DMS114 treated with DMSO at 0.1 percent for 48 hours (cell line): ENCODE data around the gene DHCR7.
A peak's percentile ranks its signal among the peaks of the same experiment; 100 is the strongest.

Experiments
- DNase-seq: peaks from one replicate; lab custom pipeline; 2025; ENCODE audit not compliant: unreplicated experiment; lab: John Stamatoyannopoulos, UW

The DHCR7 gene

GRCh38 chr11:71420455-71421241, 27.5 kb downstream of the DHCR7 start:
- peak; percentile 12 for DNase-seq

GRCh38 chr11:71418643-71419042, 29.6 kb downstream of the DHCR7 start:
- DNase-seq: no peak

GRCh38 chr11:71414645-71415044, 33.5 kb downstream of the DHCR7 start:
- no peak for DNase-seq

- DNase-seq: no peak
Observed at GRCh38 chr11:71410363-71410966, 37.7 kb downstream of the DHCR7 start.

GRCh38 chr11:71408826-71409225, 39.4 kb downstream of the DHCR7 start:
- no peak for DNase-seq

GRCh38 chr11:71407356-71407755, 40.8 kb downstream of the DHCR7 start:
- DNase-seq: no peak

GRCh38 chr11:71406681-71407080, 41.5 kb downstream of the DHCR7 start:
- no peak for DNase-seq

- no peak for DNase-seq
Observed at GRCh38 chr11:71404209-71404608, 44.0 kb downstream of the DHCR7 start.

- DNase-seq: no peak
Observed at GRCh38 chr11:71402878-71403277, 45.3 kb downstream of the DHCR7 start.

- no peak for DNase-seq
Observed at GRCh38 chr11:71400216-71400615, 48.0 kb downstream of the DHCR7 start.

GRCh38 chr11:71399341-71399740, 48.9 kb downstream of the DHCR7 start:
- no peak for DNase-seq

- DNase-seq: no peak
Observed at GRCh38 chr11:71397961-71398360, 50.2 kb downstream of the DHCR7 start.

- DNase-seq: no peak
Observed at GRCh38 chr11:71397331-71397860, 50.8 kb downstream of the DHCR7 start.

GRCh38 chr11:71396548-71397123, 51.6 kb downstream of the DHCR7 start:
- DNase-seq: no peak

GRCh38 chr11:71395774-71396173, 52.4 kb downstream of the DHCR7 start:
- no peak for DNase-seq

GRCh38 chr11:71395263-71395560, 53.0 kb downstream of the DHCR7 start:
- DNase-seq: no peak

- no peak for DNase-seq
Observed at GRCh38 chr11:71393283-71393682, 54.9 kb downstream of the DHCR7 start.

- DNase-seq: no peak
Observed at GRCh38 chr11:71391796-71392195, 56.4 kb downstream of the DHCR7 start.

- no peak for DNase-seq
Observed at GRCh38 chr11:71391352-71391751, 56.8 kb downstream of the DHCR7 start.

GRCh38 chr11:71388637-71389235, 59.5 kb downstream of the DHCR7 start:
- DNase-seq: no peak

- no peak for DNase-seq
Observed at GRCh38 chr11:71387784-71388636, 60.2 kb downstream of the DHCR7 start.
